ENCODE measurements around the gene PCGF2. TPM values are rescaled to one million over a fixed set of nuclear protein-coding genes. Genes with fewer than 3 reads are reported as not detected.

PCGF2 gene
- total RNA-seq, 1 experiment from 2014 or later: 5.0 TPM

DNA sequence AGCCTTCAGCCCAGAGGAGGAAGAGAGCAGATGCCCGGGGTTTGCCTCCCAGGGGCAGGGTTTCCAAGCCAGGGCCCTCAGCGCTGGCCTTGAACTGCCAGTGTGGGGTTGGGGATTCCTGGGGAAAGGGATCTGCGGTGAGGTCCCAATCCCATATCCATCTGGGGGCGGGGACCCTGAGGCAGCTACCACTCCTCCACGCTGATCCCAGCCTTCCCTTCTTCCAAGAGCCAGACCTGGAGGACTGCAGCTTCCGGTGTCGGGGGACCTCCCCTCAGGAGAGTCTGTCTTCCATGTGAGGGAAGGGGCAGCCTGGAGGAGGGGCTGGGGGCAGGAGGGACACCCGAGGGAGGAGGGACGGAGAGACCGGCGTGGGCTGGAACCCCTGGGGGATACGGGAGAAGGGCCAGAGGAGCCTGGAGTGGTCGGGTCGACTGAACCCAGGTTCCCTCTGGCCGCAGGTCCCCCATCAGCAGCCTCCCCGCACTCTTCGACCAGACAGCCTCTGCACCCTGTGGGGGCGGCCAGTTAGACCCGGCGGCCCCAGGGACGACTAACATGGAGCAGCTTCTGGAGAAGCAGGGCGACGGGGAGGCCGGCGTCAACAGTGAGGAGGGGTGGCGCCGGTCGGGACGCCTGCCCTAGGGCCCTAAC is 28.7 kb downstream of the PCGF2 start:
- DNase-seq (ENCODE audit: low read depth): no peak

DNA sequence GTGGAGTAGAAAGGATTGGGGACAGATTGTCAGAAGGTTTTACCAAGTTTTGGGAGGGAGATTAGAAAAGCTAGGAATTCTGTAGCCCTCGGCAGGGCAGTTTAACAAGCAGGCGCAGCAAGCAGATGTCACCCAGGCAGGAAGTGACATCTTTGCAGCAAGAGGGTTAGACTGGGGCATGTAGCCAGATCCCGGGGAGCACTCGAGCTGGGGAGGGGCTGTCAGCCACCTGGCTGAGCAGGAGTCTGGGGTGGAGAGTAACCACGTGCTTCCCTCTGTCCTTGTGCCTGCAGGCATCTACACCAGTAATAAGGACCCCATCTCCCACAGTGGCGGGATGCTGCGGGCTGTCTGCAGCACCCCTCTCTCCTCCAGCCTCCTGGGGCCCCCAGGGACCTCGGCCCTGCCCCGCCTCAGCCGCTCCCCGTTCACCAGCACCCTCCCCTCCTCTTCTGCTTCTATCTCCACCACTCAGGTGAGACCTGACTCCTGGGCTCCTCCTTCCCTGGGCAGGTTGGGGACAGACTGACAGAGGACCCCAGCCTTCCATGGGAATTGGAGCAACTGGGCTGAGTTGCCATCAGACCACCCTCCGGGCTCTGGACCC is 30.9 kb downstream of the PCGF2 start:
- no peak for DNase-seq (ENCODE audit: low read depth)

DNA sequence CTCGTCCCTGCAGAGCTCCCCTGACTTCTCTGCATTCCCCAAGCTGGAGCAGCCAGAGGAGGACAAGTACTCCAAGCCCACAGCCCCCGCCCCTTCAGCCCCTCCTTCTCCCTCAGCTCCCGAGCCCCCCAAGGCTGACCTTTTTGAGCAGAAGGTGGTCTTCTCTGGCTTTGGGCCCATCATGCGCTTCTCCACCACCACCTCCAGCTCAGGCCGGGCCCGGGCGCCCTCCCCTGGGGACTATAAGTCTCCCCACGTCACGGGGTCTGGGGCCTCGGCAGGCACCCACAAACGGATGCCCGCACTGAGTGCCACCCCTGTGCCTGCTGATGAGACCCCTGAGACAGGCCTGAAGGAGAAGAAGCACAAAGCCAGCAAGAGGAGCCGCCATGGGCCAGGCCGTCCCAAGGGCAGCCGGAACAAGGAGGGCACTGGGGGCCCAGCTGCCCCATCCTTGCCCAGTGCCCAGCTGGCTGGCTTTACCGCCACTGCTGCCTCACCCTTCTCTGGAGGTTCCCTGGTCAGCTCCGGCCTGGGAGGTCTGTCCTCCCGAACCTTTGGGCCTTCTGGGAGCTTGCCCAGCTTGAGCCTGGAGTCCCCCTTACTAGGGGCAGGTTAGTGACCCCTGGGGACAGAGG is 31.6 kb downstream of the PCGF2 start:
- DNase-seq (ENCODE audit: low read depth): no peak

DNA sequence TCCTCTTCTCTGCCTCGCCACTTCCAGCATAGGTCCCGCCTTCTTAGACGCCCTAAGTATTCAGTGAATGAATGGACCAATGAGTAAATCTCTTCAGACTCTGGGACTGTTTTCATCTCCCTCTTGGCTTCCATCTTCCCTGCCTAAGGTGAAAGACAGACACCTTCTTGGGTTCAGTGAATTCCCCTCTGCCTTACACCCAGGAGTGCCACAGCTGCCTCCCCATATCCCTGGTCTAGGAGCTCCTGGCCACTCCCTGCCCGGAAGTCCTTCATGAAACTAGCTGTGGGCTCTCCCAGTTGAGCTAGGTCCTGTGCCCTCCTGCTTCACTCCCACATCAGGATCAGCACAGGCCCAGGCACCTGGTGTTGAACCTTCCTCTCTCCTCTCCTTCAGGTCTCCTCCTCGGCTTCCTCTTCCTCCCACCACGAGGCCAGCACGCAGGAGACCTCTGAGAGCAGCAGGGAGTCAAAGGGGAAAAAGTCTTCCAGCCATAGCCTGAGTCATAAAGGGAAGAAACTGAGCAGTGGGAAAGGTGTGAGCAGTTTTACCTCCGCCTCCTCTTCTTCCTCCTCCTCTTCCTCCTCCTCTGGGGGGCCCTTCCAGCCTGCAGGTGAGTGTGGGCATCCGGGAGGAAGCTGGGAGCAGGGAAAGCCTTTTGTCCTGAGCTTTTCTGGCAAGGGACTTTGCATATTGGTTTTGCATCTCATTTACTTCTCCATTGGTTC is 32.8 kb downstream of the PCGF2 start:
- no peak for DNase-seq (ENCODE audit: low read depth)

DNA sequence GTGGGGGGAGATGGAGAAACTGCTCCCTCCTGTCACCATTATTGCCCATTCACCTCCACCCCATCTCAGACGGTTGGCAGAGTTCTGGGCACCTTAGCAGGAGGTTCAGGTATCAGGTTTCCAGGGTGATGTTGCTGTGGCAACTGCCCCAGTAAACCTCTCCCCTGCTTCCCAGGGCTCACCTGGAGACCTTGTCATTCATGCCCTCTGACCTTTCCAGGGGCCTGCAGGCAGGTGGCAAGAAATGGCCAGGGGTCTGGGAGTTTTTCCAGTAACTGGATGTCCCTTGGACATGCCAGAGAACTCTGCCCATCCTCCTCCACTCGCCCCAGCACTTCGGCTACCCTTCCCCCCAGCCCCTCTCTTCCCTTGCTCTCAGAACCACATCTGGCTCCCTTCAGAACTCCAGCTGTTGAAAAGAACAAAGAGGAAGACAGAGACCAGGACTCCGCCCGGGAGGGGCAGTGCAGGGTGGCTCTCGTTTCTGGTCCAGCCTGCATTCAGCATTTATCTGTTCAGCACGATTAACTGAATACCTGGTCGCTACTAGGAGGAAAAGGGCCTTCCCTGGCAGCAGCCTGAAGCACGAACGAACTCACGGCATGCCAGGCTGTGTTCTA is 34.6 kb downstream of the PCGF2 start:
- no peak for DNase-seq (ENCODE audit: low read depth)

DNA sequence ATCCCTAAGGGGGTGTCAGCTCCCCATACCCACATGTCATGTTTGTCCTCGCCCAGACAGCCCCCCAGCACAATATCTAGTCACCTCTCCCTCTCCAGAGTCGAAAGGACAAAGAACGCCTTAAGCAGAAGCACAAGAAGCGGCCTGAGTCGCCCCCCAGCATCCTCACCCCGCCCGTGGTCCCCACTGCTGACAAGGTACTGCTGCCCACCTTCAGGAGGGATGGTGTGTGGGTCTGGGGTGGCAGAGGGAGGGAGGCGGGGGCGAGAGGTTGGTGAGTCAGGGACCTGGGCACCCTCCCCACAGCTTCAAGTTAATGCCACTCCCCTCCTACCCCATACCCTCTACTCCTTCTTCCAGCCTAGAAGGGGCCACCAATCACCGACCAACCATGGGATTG is 35.5 kb downstream of the PCGF2 start:
- no peak for DNase-seq (ENCODE audit: low read depth)

DNA sequence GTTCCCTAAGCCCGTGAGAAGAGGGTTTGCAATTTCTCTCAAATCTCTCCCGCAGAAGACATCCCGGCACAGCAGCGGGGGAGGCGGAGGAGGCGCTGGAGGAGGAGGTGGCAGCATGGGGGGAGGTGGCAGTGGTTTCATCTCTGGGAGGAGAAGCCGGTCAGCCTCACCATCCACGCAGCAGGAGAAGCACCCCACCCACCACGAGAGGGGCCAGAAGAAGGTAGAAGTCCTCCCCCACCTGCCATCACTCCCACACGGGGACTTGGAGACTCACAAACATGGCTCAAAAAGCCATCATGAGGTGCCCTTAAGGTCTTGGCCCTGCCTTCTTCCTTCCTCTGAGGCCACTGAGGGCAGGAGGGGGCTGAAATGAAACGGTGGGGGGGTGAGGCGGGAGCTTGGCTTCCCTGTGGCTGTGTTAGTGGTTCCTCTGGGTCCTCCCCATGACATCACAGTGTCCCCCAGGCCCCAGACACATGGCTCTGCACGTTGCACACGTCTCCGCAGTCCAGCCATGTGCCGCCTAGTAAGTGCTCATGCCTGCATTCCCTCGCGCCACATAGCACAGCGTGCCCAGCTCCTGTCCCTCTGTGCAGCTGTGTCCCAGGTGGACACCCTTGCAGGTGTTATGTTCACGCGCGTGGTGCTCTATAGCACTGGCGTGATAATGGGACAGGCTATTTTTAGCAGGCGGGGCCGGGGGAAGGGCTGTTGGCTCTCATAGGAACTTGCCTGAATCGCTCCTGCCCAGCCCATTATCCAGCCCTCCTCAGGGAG is 36.2 kb downstream of the PCGF2 start:
- DNase-seq (ENCODE audit: low read depth): no peak

DNA sequence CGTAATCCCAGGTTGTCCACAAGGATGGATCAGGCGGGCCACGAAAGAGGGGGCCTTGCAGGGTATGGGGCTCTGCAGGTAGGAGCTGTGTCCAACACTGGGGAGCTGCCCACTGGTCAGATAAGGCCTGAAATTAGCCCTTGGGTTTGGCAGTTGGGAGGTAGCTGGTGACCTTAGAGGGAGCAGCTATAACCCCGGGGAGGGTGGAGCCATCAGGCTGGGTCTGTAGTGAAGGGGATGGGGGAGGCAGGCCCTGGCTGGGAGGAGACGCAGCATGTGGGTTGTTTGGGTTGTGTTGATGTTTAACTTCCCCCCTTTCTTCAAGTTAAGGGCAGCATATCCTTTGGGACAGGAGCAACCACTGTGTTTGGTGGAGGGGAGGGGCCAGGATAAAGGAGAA is 37.2 kb downstream of the PCGF2 start:
- no peak for DNase-seq (ENCODE audit: low read depth)

DNA sequence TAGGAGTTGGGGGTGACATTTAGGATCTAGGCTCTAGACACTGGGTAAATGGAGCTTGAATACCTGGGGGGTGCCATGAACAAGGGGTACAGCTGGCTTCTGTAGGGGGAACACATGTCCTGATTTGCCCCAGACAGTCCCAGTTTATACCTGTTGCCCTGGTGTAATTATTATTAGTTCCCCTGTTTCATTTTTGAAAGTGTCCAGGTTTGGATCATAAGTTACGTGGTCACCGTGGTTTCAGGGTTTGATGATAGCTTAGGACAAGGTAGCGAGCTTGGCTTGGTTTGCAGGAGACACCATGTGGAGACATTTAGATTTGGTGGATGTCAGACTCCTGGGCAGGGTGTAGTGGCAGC is 37.6 kb downstream of the PCGF2 start:
- DNase-seq (ENCODE audit: low read depth): no peak

DNA sequence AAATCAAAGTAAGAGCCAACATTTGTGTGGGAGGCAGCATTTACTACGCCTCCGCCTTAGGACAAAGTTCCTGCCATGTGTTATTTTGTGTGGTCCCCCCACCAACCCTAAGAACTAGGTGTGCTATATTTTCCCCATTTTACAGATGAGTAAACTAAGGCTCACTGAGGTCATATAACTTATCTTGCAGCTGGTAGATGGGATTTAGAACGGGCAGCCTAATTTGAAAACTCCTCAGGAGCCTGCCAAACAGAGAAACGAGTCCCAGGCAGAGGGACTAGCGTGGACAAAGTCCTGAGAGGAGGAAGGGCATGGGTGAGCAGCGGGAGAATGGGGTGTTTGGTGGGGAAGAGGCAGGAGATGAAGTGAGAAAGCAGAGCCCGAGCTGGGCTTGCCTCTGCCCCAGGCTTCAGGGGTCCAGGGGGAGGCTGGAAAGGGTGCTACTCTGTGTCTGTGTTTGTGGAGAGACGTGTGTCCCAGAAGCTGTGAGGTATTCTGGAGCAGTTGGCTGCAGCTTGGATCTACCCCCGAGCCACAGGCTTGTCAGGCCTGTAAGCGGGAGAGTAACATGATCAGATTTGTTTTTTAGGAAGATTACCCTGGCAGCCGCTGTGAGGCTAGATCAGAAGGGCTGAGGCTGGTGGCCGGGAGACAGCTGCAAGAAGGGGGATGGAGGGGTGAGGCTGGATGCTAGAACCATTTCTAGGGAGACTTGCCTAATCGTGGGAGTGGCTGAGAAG is 38.1 kb downstream of the PCGF2 start:
- DNase-seq (ENCODE audit: low read depth): no peak

DNA sequence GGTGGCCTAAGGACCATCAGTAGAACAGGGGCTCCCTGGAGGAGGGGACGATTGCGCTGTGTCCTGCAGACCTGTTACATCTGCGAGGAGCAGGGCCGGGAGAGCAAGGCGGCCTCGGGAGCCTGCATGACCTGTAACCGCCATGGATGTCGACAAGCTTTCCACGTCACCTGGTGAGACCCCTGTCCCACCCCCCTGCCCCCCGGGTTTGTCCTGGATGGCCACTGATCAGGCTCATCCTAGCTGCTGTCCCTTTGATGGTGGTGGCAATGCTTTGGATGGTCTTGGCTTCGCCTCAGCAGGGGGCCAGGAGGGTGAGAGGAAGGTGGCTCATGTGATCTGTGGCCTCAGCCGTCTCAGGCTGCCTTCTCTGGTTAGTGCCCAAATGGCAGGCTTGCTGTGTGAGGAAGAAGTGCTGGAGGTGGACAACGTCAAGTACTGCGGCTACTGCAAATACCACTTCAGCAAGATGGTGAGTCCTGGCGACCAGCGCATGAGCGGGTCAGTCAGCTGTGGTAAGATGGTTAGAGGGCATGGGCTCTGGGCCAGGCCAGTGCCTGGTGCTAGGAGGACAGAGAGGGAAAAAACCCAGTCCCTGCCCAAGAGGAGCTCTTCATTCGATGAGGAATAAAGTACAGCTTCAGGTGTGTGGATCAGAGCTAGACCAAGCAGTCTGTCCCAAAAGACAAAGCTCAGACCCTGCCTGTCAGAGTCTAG is 38.9 kb downstream of the PCGF2 start:
- no peak for DNase-seq (ENCODE audit: low read depth)

DNA sequence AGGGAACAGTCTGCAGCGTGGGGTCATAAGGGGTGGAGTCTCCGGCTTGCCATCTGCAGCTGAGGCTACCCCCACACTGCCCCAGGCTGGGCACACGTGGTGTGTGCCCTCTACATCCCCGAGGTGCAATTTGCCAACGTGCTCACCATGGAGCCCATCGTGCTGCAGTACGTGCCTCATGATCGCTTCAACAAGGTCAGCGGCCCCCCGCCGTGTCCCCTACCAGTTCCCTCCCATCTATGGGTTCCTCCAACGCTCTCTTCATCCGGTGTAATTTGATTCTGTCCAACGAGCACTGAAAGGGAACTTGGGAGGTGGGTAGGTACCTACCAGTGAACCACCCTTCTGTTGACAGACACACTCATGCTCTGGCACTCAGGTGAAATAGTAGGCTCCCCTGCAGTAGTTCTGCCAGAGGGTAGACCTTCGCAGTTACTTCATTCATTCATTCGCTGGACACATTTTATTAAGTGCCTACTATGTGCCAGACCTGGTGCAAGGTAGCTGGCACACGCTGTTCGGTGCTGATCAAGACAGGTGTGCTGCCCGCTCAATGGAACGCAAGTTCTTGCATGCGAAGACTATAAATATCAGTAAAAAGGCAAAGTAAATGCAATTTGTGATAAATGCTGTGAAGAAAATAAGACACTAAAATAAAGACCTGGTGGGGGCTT is 40.3 kb downstream of the PCGF2 start:
- no peak for DNase-seq (ENCODE audit: low read depth)

DNA sequence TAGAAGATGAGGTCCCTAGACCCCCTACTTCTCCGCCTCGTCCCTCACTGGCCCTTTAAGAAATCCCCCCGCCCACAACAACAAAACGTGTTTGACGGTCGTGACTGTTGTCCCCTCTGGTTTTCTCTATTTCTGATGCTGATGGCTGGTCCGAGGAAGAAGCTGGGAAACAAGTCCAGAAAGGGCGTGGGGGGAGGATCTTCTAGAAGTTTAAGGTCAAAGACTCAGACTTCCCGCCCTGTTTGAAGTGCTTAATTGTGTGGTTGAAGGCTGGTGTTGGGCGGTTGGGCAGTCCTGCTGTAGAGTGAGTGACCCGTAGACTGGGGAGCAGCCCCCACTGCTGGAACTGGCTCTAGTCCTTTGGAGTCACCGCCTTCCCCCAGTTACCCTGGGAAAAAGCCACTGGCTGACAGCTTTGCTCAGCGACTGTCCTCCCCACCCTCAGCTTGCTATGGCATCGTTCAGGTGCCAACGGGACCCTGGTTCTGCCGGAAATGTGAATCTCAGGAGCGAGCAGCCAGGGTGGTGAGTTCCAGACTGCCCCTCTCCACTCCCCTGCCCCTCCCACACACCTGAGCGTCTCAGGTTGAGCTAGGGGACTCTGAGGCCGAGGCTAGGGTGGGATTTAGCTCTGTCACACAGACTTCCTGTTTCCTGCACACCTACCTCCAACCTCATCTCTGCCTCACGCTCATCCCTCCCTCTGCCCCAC is 41.5 kb downstream of the PCGF2 start:
- no peak for DNase-seq (ENCODE audit: low read depth)

DNA sequence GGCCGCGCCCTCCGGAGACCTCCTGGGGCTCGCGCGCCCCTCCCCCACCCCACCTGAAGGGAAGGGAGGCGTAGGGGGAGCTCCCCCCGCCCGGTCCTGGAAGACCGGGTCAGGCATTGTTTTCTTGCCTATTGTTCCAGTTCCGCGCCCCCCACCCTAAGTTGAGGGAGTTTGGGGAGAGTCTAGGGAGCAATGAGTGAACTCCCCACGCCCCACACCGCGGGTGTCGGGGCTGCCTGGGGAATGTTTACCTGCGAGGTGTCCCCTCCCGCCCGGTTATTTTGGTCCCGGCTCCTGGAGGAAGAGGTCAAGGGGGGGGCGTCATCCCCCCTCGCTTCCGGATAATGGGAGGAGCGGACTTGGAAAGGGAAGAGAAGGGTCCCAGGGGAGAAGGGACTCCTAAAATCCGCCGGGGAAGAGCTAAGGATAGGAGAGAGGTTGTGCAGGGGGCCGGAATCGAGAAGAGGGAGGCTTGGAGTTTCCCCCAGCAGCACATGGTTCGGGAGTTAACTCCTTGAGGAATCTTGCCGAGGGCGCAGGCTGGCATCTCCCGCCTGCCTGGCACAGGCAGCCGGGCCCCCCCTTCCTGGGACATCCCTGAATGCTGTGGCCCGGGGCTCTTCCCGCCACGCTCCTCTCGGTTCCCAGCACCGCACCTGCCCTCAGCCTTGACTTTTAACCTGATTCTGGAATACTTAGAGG is 42.2 kb downstream of the PCGF2 start:
- peak; percentile 41 for DNase-seq (ENCODE audit: low read depth)

DNA sequence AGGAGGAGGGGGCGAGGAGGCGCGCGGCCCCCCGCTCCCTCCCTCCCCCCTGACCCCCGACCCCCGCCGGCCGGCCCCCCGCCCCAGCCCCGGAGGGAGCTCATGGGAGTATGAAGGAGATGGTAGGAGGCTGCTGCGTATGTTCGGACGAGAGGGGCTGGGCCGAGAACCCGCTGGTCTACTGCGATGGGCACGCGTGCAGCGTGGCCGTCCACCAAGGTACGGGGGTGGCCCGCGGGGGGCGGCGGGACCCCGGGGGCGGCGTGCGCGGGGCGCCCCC is 42.7 kb downstream of the PCGF2 start:
- no peak for DNase-seq (ENCODE audit: low read depth)

DNA sequence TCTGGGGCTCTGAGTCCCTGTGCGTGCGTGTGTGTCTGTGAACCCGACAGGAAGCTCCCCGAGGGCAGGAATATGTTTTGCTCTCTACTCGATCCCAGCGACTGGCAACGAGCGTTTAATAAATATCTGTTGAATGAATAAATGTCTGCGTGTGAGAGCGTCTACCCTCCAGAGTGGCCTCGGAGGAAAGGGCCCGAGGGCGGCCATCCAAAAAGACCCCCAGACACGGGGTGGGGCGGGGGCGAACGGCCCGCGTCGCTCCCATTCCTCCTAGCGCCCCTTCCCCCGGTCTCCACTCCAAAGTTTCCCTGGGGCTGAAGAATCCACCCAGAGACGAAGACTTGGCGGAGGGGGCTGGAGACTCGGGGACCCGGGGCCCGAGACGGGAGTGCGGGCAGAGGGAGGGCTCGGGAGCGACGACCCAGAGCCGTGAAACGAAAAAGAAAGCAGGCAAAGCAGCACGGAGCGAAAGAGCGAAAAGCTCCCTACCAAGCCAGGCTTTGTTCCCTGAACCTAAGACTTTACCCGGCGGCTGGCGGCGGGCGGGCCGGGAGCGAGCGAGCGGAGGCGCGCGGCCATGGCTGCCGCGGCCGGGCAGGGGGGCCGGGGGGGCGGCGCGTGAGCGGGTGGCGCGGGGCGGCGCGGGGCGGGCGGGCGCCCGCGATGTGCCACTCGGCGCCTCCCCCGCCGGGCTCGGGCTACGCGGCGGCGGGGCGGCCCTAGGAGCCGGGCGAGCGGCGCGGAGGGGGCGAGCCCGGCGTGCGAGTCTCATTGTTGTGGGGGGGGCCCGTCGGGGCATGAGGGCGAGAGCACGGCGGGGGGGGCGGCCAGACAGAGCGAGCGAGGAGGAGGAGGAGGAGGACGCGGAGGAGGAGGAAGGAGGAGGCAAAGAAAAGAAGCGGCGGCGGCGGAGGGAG is 43.3 kb downstream of the PCGF2 start, which contains the start of gene MLLT6:
TSS of gene MLLT6 (plus strand) at position 668 of the 917 bp plus-strand sequence. CDS start 360 bp downstream, outside the sequence.
- DNase-seq (ENCODE audit: low read depth): peak; percentile 72

Measured in M059J (cell line).